ENCODE results near the gene ARHGAP18.

ARHGAP18 gene

GRCh38 chr6:129638055-129638684 is 71.8 kb downstream of the ARHGAP18 start:
- DNase-seq: no peak

GRCh38 chr6:129637340-129638054 is 72.5 kb downstream of the ARHGAP18 start:
- DNase-seq: no peak

- peak in 1 of 2 experiments; percentile 42 for DNase-seq
Observed at GRCh38 chr6:129635396-129636130, 74.4 kb downstream of the ARHGAP18 start.

GRCh38 chr6:129634411-129635230 is 75.4 kb downstream of the ARHGAP18 start:
- no peak for DNase-seq

- DNase-seq: no peak
Observed at GRCh38 chr6:129633529-129633928, 76.4 kb downstream of the ARHGAP18 start.

GRCh38 chr6:129632172-129632613 is 77.8 kb downstream of the ARHGAP18 start:
- peak; percentile 9 to 48 for DNase-seq

GRCh38 chr6:129631070-129631469 is 78.9 kb downstream of the ARHGAP18 start:
- no peak for DNase-seq

GRCh38 chr6:129630596-129630995 is 79.4 kb downstream of the ARHGAP18 start:
- no peak for DNase-seq

GRCh38 chr6:129628101-129628815 is 81.7 kb downstream of the ARHGAP18 start:
- no peak for DNase-seq

GRCh38 chr6:129624488-129624887 is 85.5 kb downstream of the ARHGAP18 start:
- DNase-seq: no peak

- no peak for DNase-seq
Observed at GRCh38 chr6:129623008-129623732, 86.8 kb downstream of the ARHGAP18 start.

GRCh38 chr6:129621252-129621651 is 88.7 kb downstream of the ARHGAP18 start:
- DNase-seq: no peak

GRCh38 chr6:129620234-129620610 is 89.8 kb downstream of the ARHGAP18 start:
- no peak for DNase-seq

GRCh38 chr6:129619579-129620233 is 90.3 kb downstream of the ARHGAP18 start:
- no peak for DNase-seq

- DNase-seq: no peak
Observed at GRCh38 chr6:129617986-129618385, 92.0 kb downstream of the ARHGAP18 start.

- DNase-seq: no peak
Observed at GRCh38 chr6:129615496-129615895, 94.5 kb downstream of the ARHGAP18 start.

GRCh38 chr6:129615020-129615419 is 95.0 kb downstream of the ARHGAP18 start:
- no peak for DNase-seq

- no peak for DNase-seq
Observed at GRCh38 chr6:129614464-129614863, 95.5 kb downstream of the ARHGAP18 start.

GRCh38 chr6:129612440-129612839 is 97.5 kb downstream of the ARHGAP18 start:
- no peak for DNase-seq

- DNase-seq: no peak
Observed at GRCh38 chr6:129609635-129610034, 100.3 kb downstream of the ARHGAP18 start.
